ENCODE results near the gene NPTXR. TPM values are rescaled to one million over a fixed set of nuclear protein-coding genes. Genes with fewer than 3 reads are reported as not detected.

NPTXR gene
- total RNA-seq, 1 experiment from 2014 or later, result 10.4 TPM

DNA sequence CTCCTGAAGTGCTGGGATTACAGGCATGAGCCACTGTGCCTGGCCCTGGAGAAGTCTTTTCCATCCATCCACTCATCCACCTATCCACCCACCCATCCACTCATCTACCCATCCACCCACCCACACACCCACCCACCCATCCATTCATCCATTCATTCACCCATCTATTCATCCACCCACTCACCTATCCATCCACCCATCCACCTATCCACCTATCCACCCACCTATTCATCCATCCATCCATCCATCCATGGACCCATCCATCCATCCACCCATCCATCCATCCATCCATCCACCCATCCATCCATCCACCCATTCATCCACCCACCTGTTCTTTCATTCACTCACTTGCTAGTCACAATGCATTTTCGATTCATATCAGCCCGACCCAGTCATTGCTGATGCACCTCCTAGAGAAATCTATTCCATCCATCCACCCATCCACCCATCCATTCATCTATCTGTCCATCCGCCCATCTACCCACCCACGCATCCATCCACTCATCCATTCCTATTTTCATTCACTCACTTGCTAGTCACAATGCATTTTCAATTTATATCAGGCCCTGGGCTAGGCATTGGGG, 70.4 kb downstream of the NPTXR start:
- no peak overlapping the region for H3K27ac Mint-ChIP-seq
- POLR2A ChIA-PET, result no interaction called here

DNA sequence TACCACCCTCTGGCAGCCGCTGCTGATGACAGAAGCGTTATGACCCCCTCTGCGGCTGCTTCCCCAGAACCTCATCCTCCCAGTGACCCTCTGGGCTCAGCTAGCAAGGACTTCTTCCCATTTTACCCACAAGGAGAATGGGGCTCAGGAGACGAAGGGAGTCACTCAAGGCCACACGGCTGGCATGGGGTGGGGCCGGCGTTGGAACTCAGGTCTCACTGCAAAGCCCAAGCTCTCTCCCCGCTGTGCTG, 71.3 kb downstream of the NPTXR start:
- no peak overlapping the region for H3K27ac Mint-ChIP-seq
- H3K9me3 Mint-ChIP-seq, result no peaks in the 10 kb centered on the region
- ChIA-PET POLR2A (no interaction called here), CTCF (no interaction called here)
- TF ChIP-seq E2F1 (CRISPR knock-in tag; IDR thresholded peaks at IDR 0.05) (no peak), ELF4 (CRISPR knock-in tag; IDR thresholded peaks at IDR 0.05; ENCODE audit: low read depth) (no peak), FOXP1 (CRISPR knock-in tag; IDR thresholded peaks at IDR 0.05; ENCODE audit: borderline replicate concordance) (no peak), RELA (CRISPR knock-in tag; IDR thresholded peaks at IDR 0.05; ENCODE audit: borderline replicate concordance) (no peak), ZBTB43 (CRISPR knock-in tag; IDR thresholded peaks at IDR 0.05) (no peak), MAX (CRISPR knock-in tag; IDR thresholded peaks at IDR 0.05) (no peak)
- TF ChIP-seq, protein P1, sequence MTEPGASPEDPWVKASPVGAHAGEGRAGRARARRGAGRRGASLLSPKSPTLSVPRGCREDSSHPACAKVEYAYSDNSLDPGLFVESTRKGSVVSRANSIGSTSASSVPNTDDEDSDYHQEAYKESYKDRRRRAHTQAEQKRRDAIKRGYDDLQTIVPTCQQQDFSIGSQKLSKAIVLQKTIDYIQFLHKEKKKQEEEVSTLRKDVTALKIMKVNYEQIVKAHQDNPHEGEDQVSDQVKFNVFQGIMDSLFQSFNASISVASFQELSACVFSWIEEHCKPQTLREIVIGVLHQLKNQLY (CRISPR knock-in tag; IDR thresholded peaks at IDR 0.05), result no peak
- TF ChIP-seq, protein P2, sequence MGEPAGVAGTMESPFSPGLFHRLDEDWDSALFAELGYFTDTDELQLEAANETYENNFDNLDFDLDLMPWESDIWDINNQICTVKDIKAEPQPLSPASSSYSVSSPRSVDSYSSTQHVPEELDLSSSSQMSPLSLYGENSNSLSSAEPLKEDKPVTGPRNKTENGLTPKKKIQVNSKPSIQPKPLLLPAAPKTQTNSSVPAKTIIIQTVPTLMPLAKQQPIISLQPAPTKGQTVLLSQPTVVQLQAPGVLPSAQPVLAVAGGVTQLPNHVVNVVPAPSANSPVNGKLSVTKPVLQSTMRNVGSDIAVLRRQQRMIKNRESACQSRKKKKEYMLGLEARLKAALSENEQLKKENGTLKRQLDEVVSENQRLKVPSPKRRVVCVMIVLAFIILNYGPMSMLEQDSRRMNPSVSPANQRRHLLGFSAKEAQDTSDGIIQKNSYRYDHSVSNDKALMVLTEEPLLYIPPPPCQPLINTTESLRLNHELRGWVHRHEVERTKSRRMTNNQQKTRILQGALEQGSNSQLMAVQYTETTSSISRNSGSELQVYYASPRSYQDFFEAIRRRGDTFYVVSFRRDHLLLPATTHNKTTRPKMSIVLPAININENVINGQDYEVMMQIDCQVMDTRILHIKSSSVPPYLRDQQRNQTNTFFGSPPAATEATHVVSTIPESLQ (CRISPR knock-in tag; IDR thresholded peaks at IDR 0.05), result no peak
- TF ChIP-seq, protein P3, sequence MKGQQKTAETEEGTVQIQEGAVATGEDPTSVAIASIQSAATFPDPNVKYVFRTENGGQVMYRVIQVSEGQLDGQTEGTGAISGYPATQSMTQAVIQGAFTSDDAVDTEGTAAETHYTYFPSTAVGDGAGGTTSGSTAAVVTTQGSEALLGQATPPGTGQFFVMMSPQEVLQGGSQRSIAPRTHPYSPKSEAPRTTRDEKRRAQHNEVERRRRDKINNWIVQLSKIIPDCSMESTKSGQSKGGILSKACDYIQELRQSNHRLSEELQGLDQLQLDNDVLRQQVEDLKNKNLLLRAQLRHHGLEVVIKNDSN (CRISPR knock-in tag; IDR thresholded peaks at IDR 0.05), result no peak
- H3K4me3 Mint-ChIP-seq, result no peak overlapping the region
- no peaks in the 10 kb centered on the region for H3K36me3 Mint-ChIP-seq
- H3K4me1 Mint-ChIP-seq, result peaks cover 17% of the 10 kb centered on the region
- DNase-seq (ENCODE audit: low spot score) (no peak), ATAC-seq (no peak)
- no peaks in the 10 kb centered on the region for H3K27me3 Mint-ChIP-seq (ENCODE audit: low read depth)

More for the DNA sequence above, 70.4 kb downstream of the NPTXR start:
- Mint-ChIP-seq H3K4me1 (peaks cover 17% of the 10 kb centered on the region), H3K36me3 (no peaks in the 10 kb centered on the region), H3K9me3 (no peaks in the 10 kb centered on the region), H3K27me3 (ENCODE audit: low read depth) (no peaks in the 10 kb centered on the region), H3K4me3 (no peak overlapping the region)
- CTCF ChIA-PET, result no interaction called here
- TF ChIP-seq ZSCAN18 (CRISPR knock-in tag; IDR thresholded peaks at IDR 0.05) (no peak), OVOL2 (CRISPR knock-in tag; IDR thresholded peaks at IDR 0.05; ENCODE audit: borderline replicate concordance) (no peak), EMX1 (CRISPR knock-in tag; IDR thresholded peaks at IDR 0.05) (no peak), ZNF219 (CRISPR knock-in tag; IDR thresholded peaks at IDR 0.05; ENCODE audit: borderline replicate concordance) (no peak), IRF1 (CRISPR knock-in tag; IDR thresholded peaks at IDR 0.05) (no peak), FOXJ3 (CRISPR knock-in tag; IDR thresholded peaks at IDR 0.05; ENCODE audit: borderline replicate concordance) (no peak)
- TF ChIP-seq, protein P4, sequence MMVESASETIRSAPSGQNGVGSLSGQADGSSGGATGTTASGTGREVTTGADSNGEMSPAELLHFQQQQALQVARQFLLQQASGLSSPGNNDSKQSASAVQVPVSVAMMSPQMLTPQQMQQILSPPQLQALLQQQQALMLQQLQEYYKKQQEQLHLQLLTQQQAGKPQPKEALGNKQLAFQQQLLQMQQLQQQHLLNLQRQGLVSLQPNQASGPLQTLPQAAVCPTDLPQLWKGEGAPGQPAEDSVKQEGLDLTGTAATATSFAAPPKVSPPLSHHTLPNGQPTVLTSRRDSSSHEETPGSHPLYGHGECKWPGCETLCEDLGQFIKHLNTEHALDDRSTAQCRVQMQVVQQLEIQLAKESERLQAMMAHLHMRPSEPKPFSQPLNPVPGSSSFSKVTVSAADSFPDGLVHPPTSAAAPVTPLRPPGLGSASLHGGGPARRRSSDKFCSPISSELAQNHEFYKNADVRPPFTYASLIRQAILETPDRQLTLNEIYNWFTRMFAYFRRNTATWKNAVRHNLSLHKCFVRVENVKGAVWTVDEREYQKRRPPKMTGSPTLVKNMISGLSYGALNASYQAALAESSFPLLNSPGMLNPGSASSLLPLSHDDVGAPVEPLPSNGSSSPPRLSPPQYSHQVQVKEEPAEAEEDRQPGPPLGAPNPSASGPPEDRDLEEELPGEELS (CRISPR knock-in tag; IDR thresholded peaks at IDR 0.05), result no peak
- DNase-seq (ENCODE audit: low spot score) (no peak), ATAC-seq (no peak)

All from WTC11 (cell line).